AG04450 (cell line): ENCODE results near the gene MAML2. TPM values are rescaled to one million over a fixed set of nuclear protein-coding genes. Genes with fewer than 3 reads are reported as not detected.

Experiments used
- CTCF ChIA-PET: fragments of 300-600, 350-600 bp; formaldehyde crosslinking; extraction: SDS; loops from one replicate; lab custom pipeline; 2022; ENCODE audit warnings: antibody characterized with exemption, inconsistent platforms; lab: Charles Lee
- POLR2A ChIA-PET: fragments of 350-600 bp; formaldehyde crosslinking; extraction: SDS; loops from one replicate; lab custom pipeline; 2021; ENCODE audit warnings: antibody characterized with exemption, inconsistent platforms; lab: Yijun Ruan, JAX
- DNase-seq: peaks from one replicate; pipeline ENCODE4 v3.0.0-alpha.2; 2011; ENCODE audit warnings: low read depth, low spot score
- H3K27ac ChIP-seq: one replicate; pipeline ENCODE4 v1.5.1; 2012; ENCODE audit warnings: low read depth, low read length, control low read depth
- H3K27me3 ChIP-seq: one replicate; pipeline ENCODE4 v1.6.0; 2012; ENCODE audit warnings: low read length; ENCODE audit not compliant: control insufficient read depth, insufficient read depth
- H3K4me3 ChIP-seq: 2 replicates; pipeline ENCODE4 v1.5.1; 2011; ENCODE audit warnings: mild to moderate bottlenecking, low read depth, low read length, control low read depth
- H3K9me3 ChIP-seq: 2 replicates; pipeline ENCODE4 v1.5.1; 2012; ENCODE audit warnings: low read length; ENCODE audit not compliant: control insufficient read depth, insufficient read depth
- CTCF ChIP-seq: IDR thresholded peaks from 2 replicates; pipeline ENCODE4 v1.5.1; 2011; ENCODE audit warnings: low read depth, low read length, control low read depth, inconsistent platforms
- polyA plus RNA-seq: library from polyadenylated mRNA; depleted of rRNA; stranded (reverse); fragments of >200 nt; gene quantifications from 2 replicates; pipeline ENCODE4 v1.2.3, GENCODE V29; 2011

The MAML2 gene
- polyA plus RNA-seq, 1 experiment: 23.0 TPM

- Histone ChIP-seq H3K9me3 (no peaks in the 10 kb centered on the region; the same call in 1 of the 2 replicates), H3K4me3 (peak overlapping the region; percentile 81), H3K27ac (peak overlapping the region; percentile 84), H3K27me3 (no peaks in the 10 kb centered on the region)
- CTCF ChIA-PET: interaction anchor here (0.9 to 3.8 kb wide), 9 partner anchors 32 to 491 kb away, joined by 3 to 63 read pairs (median 7); no protein-coding TSS in a partner anchor
- TF ChIP-seq CTCF: no peak
- POLR2A ChIA-PET: interaction anchor here (1.2 to 1.9 kb wide), 3 partner anchors 15 to 81 kb away, joined by 3 to 7 read pairs (median 3); no protein-coding TSS in a partner anchor
- no peak for DNase-seq
Measured at GRCh38 chr11:96340555-96340885, 2.5 kb downstream of the MAML2 start.

GRCh38 chr11:96339706-96340554 lies 3.1 kb downstream of the MAML2 start:
- Histone ChIP-seq H3K27ac (peak overlapping the region; percentile 84), H3K27me3 (no peaks in the 10 kb centered on the region), H3K4me3 (peak overlapping the region; percentile 81), H3K9me3 (no peaks in the 10 kb centered on the region; the same call in 1 of the 2 replicates)
- no peak for TF ChIP-seq CTCF
- POLR2A ChIA-PET: interaction anchor here (0.7 to 1.9 kb wide), 5 partner anchors 15 to 102 kb away, joined by 3 to 7 read pairs (median 3); no protein-coding TSS in a partner anchor
- no peak for DNase-seq
- CTCF ChIA-PET: interaction anchor here (1.0 to 3.8 kb wide), 9 partner anchors 32 to 504 kb away, joined by 3 to 63 read pairs (median 7); no protein-coding TSS in a partner anchor

GRCh38 chr11:96338910-96339705 lies 3.9 kb downstream of the MAML2 start:
- H3K27ac ChIP-seq: peak overlapping the region; percentile 84
- H3K27me3 ChIP-seq: no peaks in the 10 kb centered on the region
- H3K4me3 ChIP-seq: peak overlapping the region; percentile 81
- no peaks in the 10 kb centered on the region; the same call in 1 of the 2 replicates for H3K9me3 ChIP-seq
- ChIA-PET POLR2A (interaction anchor here (1.2 to 1.9 kb wide), 4 partner anchors 14 to 96 kb away, joined by 3 to 7 read pairs (median 5); no protein-coding TSS in a partner anchor), CTCF (interaction anchor here (1.0 to 2.5 kb wide), 7 partner anchors 24 to 503 kb away, joined by 3 to 14 read pairs (median 3); no protein-coding TSS in a partner anchor)
- no peak for TF ChIP-seq CTCF
- no peak for DNase-seq

GRCh38 chr11:96337541-96338431 lies 5.2 kb downstream of the MAML2 start:
- no peaks in the 10 kb centered on the region for H3K27me3 ChIP-seq
- TF ChIP-seq CTCF: no peak
- peak overlapping the region; percentile 81 for H3K4me3 ChIP-seq
- CTCF ChIA-PET: interaction anchor here (0.8 to 2.0 kb wide), 5 partner anchors 23 to 502 kb away, joined by 3 to 7 read pairs (median 3); no protein-coding TSS in a partner anchor
- POLR2A ChIA-PET: interaction anchor here (1.2 kb wide), 1 partner anchor 74 kb away, joined by 3 read pairs; no protein-coding TSS in a partner anchor
- H3K9me3 ChIP-seq: no peaks in the 10 kb centered on the region; the same call in 1 of the 2 replicates
- H3K27ac ChIP-seq: no peak overlapping the region
- DNase-seq: no peak
